Endodermal cell (in vitro differentiated cells): ENCODE results near the gene SORCS2. TPM values are rescaled to one million over a fixed set of nuclear protein-coding genes. Genes with fewer than 3 reads are reported as not detected.

Experiments
- DNase-seq: peaks from one replicate; pipeline ENCODE4 v3.0.0-alpha.2; 2017
- H3K27ac ChIP-seq: 2 replicates; pipeline ENCODE4 v1.5.1; 2013; ENCODE audit warnings: mild to moderate bottlenecking, low read depth, low read length, moderate library complexity
- H3K27me3 ChIP-seq: 2 replicates; pipeline ENCODE4 v1.6.1; 2013; ENCODE audit warnings: mild to moderate bottlenecking, low read length, moderate library complexity; ENCODE audit not compliant: insufficient read depth, control insufficient read depth, poor library complexity, severe bottlenecking
- H3K36me3 ChIP-seq: 2 replicates; pipeline ENCODE4 v1.7.0; 2013; ENCODE audit warnings: mild to moderate bottlenecking, low read length, moderate library complexity; ENCODE audit not compliant: control insufficient read depth, insufficient read depth
- H3K4me1 ChIP-seq: one replicate; pipeline ENCODE4 v1.7.0; 2013; ENCODE audit warnings: low read length; ENCODE audit not compliant: control insufficient read depth, insufficient read depth
- H3K4me3 ChIP-seq: 2 replicates; pipeline ENCODE4 v1.5.1; 2013; ENCODE audit warnings: mild to moderate bottlenecking, low read length, moderate library complexity
- H3K9ac ChIP-seq: 2 replicates; pipeline ENCODE4 v1.6.1; 2013; ENCODE audit warnings: mild to moderate bottlenecking, low read length, moderate library complexity; ENCODE audit not compliant: poor library complexity, severe bottlenecking; ENCODE audit errors: extremely low read depth
- H3K9me3 ChIP-seq: 2 replicates; pipeline ENCODE4 v1.6.1; 2013; ENCODE audit warnings: mild to moderate bottlenecking, low read length, moderate library complexity; ENCODE audit not compliant: control insufficient read depth
- H3K27ac Mint-ChIP-seq: 2 replicates; pipeline ENCODE4 v1.8.0; 2020; ENCODE audit warnings: mixed read lengths
- H3K27me3 Mint-ChIP-seq: 2 replicates; pipeline ENCODE4 v1.8.0; 2021; ENCODE audit warnings: mild to moderate bottlenecking, mixed read lengths; ENCODE audit not compliant: insufficient read depth
- H3K36me3 Mint-ChIP-seq: 2 replicates; pipeline ENCODE4 v1.8.0; 2020; ENCODE audit warnings: low read depth, mixed read lengths
- H3K4me1 Mint-ChIP-seq: 2 replicates; pipeline ENCODE4 v1.8.0; 2020; ENCODE audit warnings: mixed read lengths
- H3K4me3 Mint-ChIP-seq: 2 replicates; pipeline ENCODE4 v1.8.0; 2020; ENCODE audit warnings: mild to moderate bottlenecking, moderate library complexity, mixed read lengths
- H3K9me3 Mint-ChIP-seq: 2 replicates; pipeline ENCODE4 v1.8.0; 2020; ENCODE audit warnings: mild to moderate bottlenecking, mixed read lengths
- WGBS, 2 experiments: methylation state at CpG; one replicate each; pipeline versions ENCODE4 v1.1.5 to v1.1.7; 2013; ENCODE audit warnings: missing lambda C conversion rate in 2 of 2, mixed read lengths in 1 of 2; ENCODE audit not compliant: insufficient coverage in 1 of 2, insufficient read length in 1 of 2; 5-methylcytosine and 5-hydroxymethylcytosine counted together
- total RNA-seq, 2 donors: library from RNA; stranded (reverse); fragmentation: NEBNext Ultra II Directional in 1 of 2; extraction: Animal tissue kit (Norgen Biotek cat#: 25700) in 1 of 2; gene quantifications; 2 replicates in 1 of 2; 3 replicates in 1 of 2; pipeline ENCODE4 v1.2.1, GENCODE V29; 2021
- TF ChIP-seq, protein P1 (sequence below): fragments of 200-600 bp; sonication (generic); conservative IDR thresholded peaks from 2 replicates; pipeline ENCODE4 v1.5.0; 2021; ENCODE audit warnings: antibody characterized with exemption, mild to moderate bottlenecking

Gene SORCS2
- total RNA-seq, 2 donors from 2014 or later = 1.4 to 1.9 TPM

DNA sequence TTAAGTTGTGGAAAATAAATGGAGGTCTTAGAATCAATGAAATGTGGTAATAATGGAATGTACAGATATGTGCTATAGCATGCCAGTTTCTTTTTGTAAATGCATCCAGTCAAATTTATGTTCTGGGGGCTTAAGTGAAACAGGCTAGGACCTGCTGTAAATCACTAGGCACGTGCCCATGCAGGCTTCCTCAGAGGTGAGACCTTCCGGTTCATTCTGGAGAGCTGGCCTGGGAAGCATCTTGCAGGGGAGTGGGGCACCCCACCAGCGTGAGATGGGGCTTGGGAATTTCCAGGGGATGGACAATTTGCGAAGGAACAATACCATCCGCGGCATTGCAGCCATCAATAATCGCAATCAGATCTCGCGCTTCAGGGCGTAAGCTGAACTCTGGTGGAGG is 80.1 kb downstream of the SORCS2 start:
- DNase-seq = no peak
- 92 to 96% methylated on average over 10 of the region's 10 CpGs for WGBS, 2 experiments
- TF ChIP-seq, protein P1, sequence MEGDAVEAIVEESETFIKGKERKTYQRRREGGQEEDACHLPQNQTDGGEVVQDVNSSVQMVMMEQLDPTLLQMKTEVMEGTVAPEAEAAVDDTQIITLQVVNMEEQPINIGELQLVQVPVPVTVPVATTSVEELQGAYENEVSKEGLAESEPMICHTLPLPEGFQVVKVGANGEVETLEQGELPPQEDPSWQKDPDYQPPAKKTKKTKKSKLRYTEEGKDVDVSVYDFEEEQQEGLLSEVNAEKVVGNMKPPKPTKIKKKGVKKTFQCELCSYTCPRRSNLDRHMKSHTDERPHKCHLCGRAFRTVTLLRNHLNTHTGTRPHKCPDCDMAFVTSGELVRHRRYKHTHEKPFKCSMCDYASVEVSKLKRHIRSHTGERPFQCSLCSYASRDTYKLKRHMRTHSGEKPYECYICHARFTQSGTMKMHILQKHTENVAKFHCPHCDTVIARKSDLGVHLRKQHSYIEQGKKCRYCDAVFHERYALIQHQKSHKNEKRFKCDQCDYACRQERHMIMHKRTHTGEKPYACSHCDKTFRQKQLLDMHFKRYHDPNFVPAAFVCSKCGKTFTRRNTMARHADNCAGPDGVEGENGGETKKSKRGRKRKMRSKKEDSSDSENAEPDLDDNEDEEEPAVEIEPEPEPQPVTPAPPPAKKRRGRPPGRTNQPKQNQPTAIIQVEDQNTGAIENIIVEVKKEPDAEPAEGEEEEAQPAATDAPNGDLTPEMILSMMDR = no peak
- no peaks in the 10 kb centered on the region for H3K27me3 ChIP-seq
- Mint-ChIP-seq H3K4me3 (no peak overlapping the region), H3K27ac (no peak overlapping the region), H3K4me1 (no peaks in the 10 kb centered on the region), H3K9me3 (no peaks in the 10 kb centered on the region), H3K27me3 (peaks cover 2% of the 10 kb centered on the region), H3K36me3 (no peaks in the 10 kb centered on the region)
- no peak overlapping the region for H3K27ac ChIP-seq
- no peak overlapping the region for H3K9ac ChIP-seq
- no peak overlapping the region for H3K4me3 ChIP-seq
- H3K9me3 ChIP-seq = no peaks in the 10 kb centered on the region
- H3K4me1 ChIP-seq = no peaks in the 10 kb centered on the region
- H3K36me3 ChIP-seq = no peaks in the 10 kb centered on the region

DNA sequence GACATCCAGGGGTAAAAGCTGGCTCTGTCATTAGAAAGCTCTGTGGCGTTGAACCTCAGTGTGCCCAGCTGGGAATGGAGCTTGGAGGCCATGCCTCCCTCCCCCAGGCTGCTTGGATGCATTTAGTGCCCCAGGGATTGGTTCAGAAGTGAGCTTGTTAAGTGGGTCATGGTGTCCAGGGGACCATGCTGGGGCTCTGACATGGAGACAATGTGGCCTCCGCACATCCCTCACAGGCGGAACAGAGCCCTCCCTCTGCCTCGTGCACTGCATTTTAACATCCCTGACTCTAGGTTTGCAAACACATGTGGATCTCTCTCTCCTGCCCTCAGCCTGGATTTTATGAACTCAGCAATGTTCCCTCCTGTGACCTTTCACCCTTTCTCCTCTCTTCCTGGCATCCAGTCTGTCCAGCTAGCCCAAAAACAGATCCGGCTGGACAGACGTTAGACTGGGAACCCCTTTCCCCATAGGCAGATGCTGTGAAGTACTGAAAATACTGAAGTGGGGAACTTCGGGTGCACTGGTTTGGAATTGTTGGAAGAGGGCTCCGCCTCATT is 81.5 kb downstream of the SORCS2 start:
- H3K9me3 Mint-ChIP-seq = no peaks in the 10 kb centered on the region
- Histone ChIP-seq H3K9me3 (no peaks in the 10 kb centered on the region), H3K4me1 (no peaks in the 10 kb centered on the region), H3K36me3 (no peaks in the 10 kb centered on the region), H3K9ac (no peak overlapping the region), H3K27ac (no peak overlapping the region), H3K27me3 (no peaks in the 10 kb centered on the region), H3K4me3 (no peak overlapping the region)
- H3K27me3 Mint-ChIP-seq = peaks cover 2% of the 10 kb centered on the region
- H3K4me1 Mint-ChIP-seq = no peaks in the 10 kb centered on the region
- TF ChIP-seq, protein P1 = no peak
- H3K27ac Mint-ChIP-seq = no peak overlapping the region
- H3K36me3 Mint-ChIP-seq = no peaks in the 10 kb centered on the region
- H3K4me3 Mint-ChIP-seq = no peak overlapping the region
- DNase-seq = no peak
- 83 to 92% methylated on average over 6 to 8 of the region's 8 CpGs for WGBS, 2 experiments

DNA sequence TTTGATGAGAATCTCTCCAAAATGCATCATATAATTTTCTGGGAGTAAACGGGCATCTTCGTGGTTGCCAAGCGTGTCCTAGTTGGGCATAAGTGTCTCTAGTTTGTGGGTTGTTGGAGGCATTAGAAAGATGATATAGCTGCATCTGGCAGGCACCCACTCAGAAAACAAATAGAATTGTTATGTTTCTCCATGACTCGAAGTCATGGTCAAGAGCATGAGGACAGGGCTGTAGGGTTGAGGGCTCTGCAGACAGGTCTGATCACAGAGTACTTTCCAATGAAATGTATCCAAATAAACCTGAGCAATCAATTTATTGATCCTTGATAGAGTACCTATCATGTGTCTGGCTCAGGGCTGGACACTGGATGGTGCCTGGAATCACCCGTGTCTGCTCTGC is 82.7 kb downstream of the SORCS2 start:
- Mint-ChIP-seq H3K27ac (no peak overlapping the region), H3K4me3 (no peak overlapping the region), H3K36me3 (no peaks in the 10 kb centered on the region), H3K27me3 (peaks cover 2% of the 10 kb centered on the region), H3K9me3 (no peaks in the 10 kb centered on the region), H3K4me1 (no peaks in the 10 kb centered on the region)
- H3K36me3 ChIP-seq = no peaks in the 10 kb centered on the region
- WGBS, 2 experiments = 95 to 97% methylated on average over 4 to 5 of the region's 5 CpGs
- DNase-seq = no peak
- H3K9me3 ChIP-seq = no peaks in the 10 kb centered on the region
- H3K4me3 ChIP-seq = no peak overlapping the region
- no peak overlapping the region for H3K9ac ChIP-seq
- H3K27me3 ChIP-seq = no peaks in the 10 kb centered on the region
- TF ChIP-seq, protein P1 = no peak
- no peaks in the 10 kb centered on the region for H3K4me1 ChIP-seq
- H3K27ac ChIP-seq = no peak overlapping the region
